HG03066 (cell line): ENCODE data around the gene GCH1.
"Not testable (repeated sequence)": the region's sequence is repeated elsewhere in the genome, so short reads cannot be mapped to it uniquely, and the experiment has no call there.

ENCODE experiments used
- ATAC-seq: cut with Tn5 transposase; IDR thresholded peaks from one replicate; pipeline ENCODE4 v1.9.1; 2021; ENCODE audit warnings: low read depth; ENCODE audit not compliant: unreplicated experiment

Gene GCH1

GRCh38 chr14:54870154-54871090 is 32.2 kb downstream of the GCH1 start:
- not testable (repeated sequence) for ATAC-seq

DNA sequence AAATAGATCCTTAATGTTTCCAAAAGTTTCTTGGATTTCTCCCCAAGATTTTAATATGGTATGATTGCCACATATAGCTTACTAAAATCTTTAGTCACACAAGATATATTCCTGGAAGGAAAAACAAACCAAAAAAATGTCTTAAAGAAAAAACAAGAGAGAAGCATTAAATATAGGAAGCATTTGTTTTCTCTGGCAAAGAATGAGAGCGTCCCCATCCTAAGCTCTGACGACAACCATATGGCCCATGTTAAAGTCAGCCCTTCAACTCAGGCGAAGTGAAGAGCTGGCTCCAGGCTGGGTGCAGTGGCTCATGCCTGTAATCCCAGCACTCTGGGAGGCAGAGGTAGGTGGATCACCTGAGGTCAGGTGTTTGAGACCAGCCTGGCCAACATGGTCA is 35.6 kb downstream of the GCH1 start:
- no peak for ATAC-seq

DNA sequence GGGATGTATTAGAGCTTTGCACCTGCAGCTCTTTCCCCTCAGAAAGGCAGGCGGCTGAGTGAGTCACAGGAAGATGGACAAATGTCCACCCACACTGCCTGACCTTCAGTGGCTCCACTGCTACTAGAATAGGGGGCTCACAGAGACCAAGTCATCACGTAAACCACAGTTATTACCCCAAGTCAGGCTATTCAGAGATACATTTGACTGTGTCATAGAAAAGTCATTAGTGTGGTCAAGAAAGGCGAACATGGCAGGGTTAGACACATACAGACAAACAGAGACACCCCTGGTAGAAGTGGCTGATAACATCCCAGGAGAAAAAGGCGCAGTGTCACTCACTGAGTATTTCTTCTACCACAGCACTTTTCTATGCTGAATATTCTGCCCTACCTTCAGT is 36.0 kb downstream of the GCH1 start:
- ATAC-seq: no peak

DNA sequence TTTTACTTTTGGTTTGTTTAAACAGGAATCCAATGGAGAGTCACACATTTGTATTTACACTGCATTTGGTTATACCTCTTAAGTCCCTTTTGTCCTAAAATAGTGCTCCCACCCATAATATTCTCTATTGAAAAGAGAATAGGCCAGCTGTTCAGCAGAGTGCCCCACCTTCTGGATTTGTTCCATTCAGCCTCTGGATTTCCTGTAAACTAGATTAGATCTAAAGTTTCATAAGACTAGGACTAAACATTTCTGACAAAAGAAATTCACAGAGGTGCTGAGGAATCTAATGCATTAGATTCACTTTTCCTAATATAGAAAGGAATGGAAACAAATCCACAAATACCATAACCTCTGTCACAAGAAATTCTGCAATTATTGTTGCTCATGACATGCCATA is 38.1 kb downstream of the GCH1 start:
- ATAC-seq: no peak

DNA sequence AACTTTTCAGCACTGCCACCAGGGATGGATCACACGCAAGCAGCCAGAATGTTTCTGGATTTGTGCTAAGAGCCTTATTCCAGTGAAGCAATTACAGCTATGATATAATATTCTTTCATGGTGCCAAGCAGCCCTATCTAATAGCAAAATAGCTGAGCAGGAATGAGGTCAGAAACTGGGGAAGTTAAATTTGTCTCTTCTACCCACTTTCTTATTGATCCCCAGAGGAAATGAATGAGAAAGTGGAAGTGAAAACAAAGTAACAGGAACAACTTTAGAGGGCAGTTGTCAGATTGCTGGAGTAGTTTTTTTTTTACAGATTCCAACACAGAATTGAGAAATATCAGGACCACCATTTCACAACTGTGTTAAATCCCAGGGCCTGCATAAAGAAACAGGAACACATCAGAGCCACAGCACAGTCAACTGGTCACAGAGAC is 44.8 kb downstream of the GCH1 start:
- peak; percentile 73 for ATAC-seq

DNA sequence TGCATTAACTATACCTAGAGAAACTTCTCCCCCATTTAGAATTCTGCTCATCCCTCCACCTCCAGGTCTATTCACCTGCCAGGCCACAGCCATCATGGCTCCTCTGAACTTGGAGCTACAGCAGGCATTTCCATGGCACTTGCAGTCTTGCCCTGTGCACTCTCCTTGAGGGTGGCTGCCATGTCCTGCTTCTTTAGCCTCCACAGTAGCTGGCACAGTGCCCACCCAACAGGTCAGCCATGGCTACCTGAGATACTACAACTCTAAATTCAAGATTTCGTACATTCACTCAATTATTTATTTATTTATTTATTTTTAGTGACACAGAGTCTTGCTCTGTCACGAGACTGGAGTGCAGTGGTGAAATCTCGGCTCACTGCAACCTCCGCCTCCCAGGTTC is 46.5 kb downstream of the GCH1 start:
- ATAC-seq: no peak

- no peak for ATAC-seq
Observed at GRCh38 chr14:54854181-54854580, 48.4 kb downstream of the GCH1 start.

DNA sequence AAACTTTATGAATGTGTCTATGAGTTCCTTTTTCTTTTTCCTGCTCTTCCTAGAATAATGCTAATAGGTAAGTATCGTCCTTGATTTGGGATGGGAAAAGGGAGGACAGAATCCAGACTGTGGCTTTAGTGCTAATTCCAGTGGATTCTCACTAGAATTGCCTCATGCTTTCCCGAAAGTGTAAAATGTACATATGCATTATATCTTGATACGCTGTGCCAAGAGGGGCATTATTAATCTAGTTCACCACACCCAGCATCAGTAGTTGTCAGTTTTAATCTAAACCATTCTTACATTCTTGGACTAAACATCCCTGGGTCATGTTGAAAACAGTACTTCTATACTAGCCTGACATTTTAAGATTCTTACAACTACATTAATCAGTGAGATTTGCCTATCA is 49.3 kb downstream of the GCH1 start:
- ATAC-seq: no peak

GRCh38 chr14:54852215-54852614 is 50.4 kb downstream of the GCH1 start:
- no peak for ATAC-seq

GRCh38 chr14:54848910-54849309 is 53.7 kb downstream of the GCH1 start:
- ATAC-seq: no peak

DNA sequence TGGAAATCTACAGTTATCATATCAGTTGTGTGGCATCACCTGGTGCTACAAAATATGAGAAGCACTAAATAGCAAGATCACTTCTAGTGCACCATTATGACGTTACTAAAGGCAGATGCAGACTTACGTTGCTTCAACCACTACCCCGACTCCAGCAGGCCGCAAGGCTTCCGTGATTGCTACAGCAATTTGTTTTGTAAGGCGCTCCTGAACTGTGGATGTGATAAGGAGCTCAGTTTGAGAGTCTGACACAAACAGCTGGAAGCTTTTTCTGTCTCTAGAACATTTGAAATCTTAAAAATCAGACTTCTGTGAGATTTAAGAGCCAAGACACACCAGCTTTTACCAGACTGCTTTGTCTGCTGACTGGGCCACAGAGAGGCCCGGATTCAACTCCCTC is 57.0 kb downstream of the GCH1 start:
- no peak for ATAC-seq

- ATAC-seq: no peak
Observed at GRCh38 chr14:54844479-54844878, 58.1 kb downstream of the GCH1 start.

DNA sequence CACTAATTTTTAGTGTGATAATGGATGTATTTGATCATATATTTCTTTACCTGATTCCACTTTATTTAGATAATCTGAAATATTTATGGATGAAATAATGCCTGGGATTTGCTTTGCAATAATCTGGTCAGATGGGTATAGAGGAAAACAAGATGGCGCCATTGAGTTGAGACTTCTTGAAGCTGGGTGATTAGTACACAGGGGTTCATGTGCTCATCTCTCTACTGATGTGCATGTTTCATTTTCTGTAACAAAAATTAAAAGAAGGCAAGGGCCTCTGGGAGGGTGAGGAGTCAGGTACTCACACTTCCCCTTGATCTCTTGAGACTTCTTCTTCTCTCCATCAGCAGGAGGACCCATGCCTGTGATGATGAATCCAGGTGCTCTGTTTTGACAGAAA is 61.8 kb downstream of the GCH1 start:
- ATAC-seq: no peak

DNA sequence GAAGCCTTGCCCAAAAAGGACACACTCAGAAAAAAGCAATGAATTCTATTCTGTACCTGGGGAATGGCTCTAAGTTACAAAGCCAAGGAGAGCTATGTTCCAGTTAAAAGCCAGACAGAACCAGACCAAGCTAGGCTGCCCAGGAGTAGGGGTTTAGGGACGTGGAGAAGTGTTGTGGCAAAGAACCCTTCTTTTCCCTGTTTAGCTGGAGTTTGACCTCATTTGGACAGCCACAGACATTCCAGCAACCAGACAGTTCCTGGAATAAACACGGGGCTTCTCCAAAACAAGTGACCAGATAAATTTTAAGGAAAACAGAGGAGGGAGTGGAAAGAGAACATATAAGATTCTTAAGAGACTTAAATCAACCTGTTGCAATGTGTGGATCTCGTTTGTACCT is 62.3 kb downstream of the GCH1 start:
- ATAC-seq: no peak

DNA sequence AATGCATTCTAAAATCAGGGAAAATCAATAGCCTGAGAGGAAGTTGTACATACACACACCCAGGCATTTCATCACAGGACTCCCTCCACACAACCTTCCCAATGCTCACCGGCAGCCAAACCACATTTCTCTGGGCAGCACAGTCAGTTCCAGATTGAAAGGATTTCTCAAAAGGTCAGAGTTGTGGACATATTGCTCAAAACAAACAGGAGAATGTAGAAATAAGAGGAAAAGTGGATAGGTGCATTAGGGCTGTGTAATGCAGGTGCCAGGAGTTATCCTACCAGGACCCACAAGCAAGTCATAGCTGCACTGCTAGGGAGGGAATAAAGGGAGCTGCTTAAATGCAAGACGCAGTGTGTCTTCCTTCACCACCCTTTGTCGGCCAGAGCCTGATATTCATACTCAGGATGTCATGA is 62.9 kb downstream of the GCH1 start:
- ATAC-seq: no peak

- ATAC-seq: no peak
Observed at GRCh38 chr14:54838931-54839512, 63.6 kb downstream of the GCH1 start.

DNA sequence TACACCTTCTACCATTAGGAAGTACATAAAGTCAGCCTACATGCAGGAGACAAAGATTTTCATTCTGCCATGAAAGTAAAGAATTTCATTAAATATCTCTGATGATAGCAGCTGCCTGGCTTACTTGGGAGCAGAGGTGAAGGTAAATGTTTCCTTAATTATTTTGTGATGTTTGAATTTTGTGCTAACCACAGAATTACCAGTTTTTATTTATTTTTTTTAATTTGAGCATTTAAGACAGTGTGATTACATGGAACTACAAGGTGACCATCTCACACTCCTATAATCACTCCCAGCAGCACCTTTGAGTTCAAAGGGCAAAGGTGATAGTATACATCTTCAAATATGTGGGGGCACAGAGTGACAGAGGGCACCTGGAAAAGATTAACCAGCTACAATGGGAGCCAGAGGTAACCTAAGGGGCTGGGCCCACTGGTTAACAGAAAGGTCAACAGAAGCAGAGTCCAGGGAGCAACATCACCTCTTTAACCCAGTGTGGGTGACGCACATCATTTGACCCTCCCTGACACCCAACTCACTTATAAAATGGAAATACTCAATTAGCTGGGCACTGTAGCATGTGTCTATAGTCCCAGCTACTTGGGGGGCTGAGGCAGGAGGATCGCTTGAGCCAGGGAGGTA is 65.0 kb downstream of the GCH1 start:
- no peak for ATAC-seq

- no peak for ATAC-seq
Observed at GRCh38 chr14:54836231-54836630, 66.4 kb downstream of the GCH1 start.

DNA sequence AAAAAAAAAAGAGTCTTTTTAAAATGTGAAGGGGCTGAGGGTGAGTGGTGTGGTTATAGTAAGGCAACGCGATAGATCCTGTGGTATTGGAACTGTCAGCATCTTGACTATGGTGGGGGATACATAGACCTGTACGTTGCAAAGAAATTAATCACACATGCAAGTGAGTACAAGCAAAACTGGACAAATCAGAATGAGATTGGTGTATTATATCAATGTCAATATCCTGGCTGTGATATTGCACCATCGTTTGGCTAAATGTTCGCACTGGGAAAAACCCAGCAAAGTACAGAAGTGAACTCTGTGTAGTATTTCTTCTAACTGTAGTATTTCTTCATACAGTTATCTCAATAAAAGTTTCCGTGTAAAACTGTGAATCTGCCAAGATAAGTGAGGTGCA is 67.9 kb downstream of the GCH1 start:
- no peak for ATAC-seq

- no peak for ATAC-seq
Observed at GRCh38 chr14:54834081-54834480, 68.5 kb downstream of the GCH1 start.

- no peak for ATAC-seq
Observed at GRCh38 chr14:54830650-54831049, 72.0 kb downstream of the GCH1 start.
